Stimulated activated naive CD4-positive, alpha-beta T cell treated with Interleukin-2 at 50 U/mL for 16 hours (primary cell): Measurements from ENCODE around the gene SLC25A13.

Source experiments
- DNase-seq: peaks from one replicate; lab custom pipeline; 2025; lab: John Stamatoyannopoulos, UW

Gene SLC25A13

DNA sequence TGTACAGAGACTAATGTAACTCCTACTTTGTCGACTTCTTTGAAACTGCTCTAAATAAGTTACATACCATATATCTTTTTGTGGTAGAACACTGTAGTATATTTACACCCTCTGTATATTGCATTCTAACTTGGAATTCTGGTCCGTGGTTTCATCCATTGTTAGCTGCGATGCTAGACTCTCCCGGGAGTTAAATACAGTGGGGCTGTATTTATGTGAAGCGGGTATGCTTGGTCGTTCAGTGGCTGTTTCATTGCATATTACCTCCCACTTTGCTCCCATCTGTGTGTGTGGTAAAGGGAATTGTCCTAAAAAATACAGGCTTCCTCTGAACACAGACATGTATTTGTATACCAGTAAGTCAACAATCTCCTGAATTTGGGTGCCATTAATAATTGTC, 231.1 kb downstream of the SLC25A13 start:
- DNase-seq = no peak

GRCh38 chr7:96089511-96089910, 232.4 kb downstream of the SLC25A13 start:
- DNase-seq = no peak

GRCh38 chr7:96088579-96088978, 233.3 kb downstream of the SLC25A13 start:
- no peak for DNase-seq

DNA sequence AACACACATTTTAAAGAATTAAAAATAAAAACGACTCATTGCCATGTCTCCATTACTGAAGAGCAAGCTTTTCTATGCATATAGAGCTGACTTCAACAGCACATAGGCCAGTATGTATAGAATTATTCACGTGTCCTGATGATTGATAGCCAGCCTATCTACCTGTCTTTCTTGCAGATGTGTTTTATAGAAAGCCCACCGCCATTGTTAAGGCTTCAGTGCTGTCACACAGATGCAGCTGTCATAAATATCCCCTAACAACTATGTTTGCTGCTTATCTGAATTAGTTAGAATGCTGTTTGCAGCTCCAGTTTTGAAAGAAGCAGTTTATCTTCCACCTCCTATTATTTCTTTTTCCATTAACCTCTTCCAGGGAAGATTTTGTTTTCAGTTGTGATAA, 235.9 kb downstream of the SLC25A13 start:
- DNase-seq = no peak

DNA sequence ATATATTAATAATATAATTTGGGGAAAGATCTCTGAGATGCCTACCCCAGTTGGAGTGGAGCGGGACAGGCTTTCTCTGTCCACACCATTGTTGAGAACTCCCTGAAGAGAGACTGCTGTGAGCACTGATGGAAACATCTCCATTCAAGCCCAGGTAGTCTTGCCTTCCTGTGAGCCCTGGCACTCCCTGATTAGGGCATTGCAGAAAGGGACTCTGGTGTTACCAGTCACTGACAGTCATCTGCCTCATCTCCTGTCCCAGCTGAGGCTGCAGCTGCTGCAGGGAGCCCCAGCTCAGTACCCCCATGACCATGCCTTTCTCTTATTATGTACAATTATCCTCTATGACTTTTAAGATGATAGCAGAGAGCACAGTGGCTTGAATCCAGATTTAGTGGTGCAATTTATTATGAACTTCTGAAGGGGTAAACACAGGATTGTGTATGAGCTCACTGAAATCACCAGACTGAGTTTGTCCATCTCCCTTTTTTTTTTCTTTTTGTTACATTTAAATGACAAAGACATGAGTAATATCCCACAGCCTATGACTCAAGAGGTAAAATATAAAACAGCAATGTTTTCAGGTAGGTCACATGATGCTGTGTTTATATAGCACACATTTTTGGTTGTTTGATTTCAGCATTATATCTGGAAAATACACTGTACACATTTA, 236.9 kb downstream of the SLC25A13 start:
- DNase-seq = no peak

DNA sequence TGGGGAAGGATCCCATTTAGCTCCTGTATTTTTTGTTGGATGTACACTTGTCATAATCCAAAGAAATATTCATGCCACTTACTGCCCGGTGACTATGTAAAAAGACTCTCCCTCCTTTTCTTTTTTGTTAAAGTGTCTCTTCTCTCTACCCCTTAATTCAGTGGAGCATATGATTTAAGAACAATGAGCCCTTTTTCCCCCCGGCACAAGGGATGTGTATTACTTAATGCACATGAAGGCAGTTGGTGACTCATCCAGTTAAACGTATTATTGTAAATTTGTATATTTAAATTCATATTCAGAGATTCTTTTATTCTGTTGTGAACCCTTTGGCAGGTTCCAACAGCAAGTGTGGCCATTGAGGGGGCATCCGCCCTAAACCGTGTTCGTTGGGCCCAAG, 241.9 kb downstream of the SLC25A13 start:
- no peak for DNase-seq

DNA sequence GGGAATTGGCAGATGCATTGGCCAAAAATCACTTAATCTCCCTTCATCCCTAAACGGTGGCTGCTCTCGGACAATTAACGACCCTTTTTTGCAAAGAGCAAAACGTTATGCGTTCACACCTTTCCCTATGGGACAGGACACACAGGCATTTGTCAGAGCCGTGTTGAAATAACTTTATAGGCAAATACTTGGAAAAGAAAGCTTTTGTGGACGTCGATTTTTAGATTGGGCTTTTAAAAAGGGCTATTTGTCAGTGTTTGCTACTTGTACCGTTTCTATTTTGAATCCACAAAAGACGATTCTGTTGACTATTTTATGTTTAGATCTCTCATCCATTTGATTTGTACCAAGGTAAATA, 245.6 kb downstream of the SLC25A13 start:
- no peak for DNase-seq

GRCh38 chr7:96075510-96076349, 246.2 kb downstream of the SLC25A13 start:
- peak; percentile 25 for DNase-seq

DNA sequence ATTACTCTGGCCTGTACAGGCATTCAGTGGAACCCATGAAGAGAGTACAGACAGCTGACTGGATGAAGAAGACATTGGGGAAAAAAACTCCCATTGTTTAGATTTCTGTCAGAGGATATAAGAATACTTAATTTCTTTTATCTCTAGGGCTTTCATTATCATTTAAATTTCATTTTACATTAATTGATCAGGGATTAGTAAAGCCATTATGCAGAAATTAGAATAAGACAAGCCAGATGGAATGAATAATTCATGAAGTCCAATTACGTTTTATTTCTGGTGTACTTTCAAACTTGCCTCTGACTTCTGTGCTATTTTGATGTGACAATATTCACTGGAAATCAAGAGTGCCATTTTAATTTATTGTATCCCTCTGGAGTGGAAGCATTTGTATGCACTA, 247.0 kb downstream of the SLC25A13 start:
- no peak for DNase-seq
